SK-N-DZ (cell line): ENCODE results near the gene LENG9.
"Not testable (repeated sequence)": the region's sequence is repeated elsewhere in the genome, so short reads cannot be mapped to it uniquely, and the experiment has no call there.

ENCODE experiments used
- DNase-seq: peaks from one replicate; pipeline ENCODE4 v3.0.0-alpha.2; 2015; ENCODE audit warnings: low spot score

LENG9 gene

GRCh38 chr19:54459282-54460229 is 4.0 kb downstream of the LENG9 start:
- DNase-seq, result no peak

GRCh38 chr19:54458648-54459281 is 4.8 kb downstream of the LENG9 start:
- DNase-seq, result no peak

GRCh38 chr19:54457773-54458647 is 5.6 kb downstream of the LENG9 start:
- no peak for DNase-seq

- no peak for DNase-seq
Observed at GRCh38 chr19:54456423-54457373, 6.9 kb downstream of the LENG9 start.

GRCh38 chr19:54455786-54456422 is 7.7 kb downstream of the LENG9 start:
- no peak for DNase-seq

- DNase-seq, result no peak
Observed at GRCh38 chr19:54454781-54455675, 8.6 kb downstream of the LENG9 start.

GRCh38 chr19:54453921-54454780 is 9.4 kb downstream of the LENG9 start:
- no peak for DNase-seq

- DNase-seq, result no peak
Observed at GRCh38 chr19:54452626-54453025, 11.0 kb downstream of the LENG9 start.

GRCh38 chr19:54451997-54452396 is 11.6 kb downstream of the LENG9 start:
- no peak for DNase-seq

- DNase-seq, result no peak
Observed at GRCh38 chr19:54451331-54451871, 12.2 kb downstream of the LENG9 start.

GRCh38 chr19:54449701-54450069 is 13.9 kb downstream of the LENG9 start:
- no peak for DNase-seq

- DNase-seq, result peak; percentile 92
Observed at GRCh38 chr19:54448774-54449700, 14.5 kb downstream of the LENG9 start, which contains the start of gene LENG8. LENG8 (plus strand) TSS chr19:54449199; CDS start chr19:54451345, 2,146 bp downstream.

- peak; percentile 29 for DNase-seq
Observed at GRCh38 chr19:54448040-54448773, 15.4 kb downstream of the LENG9 start.

- DNase-seq, result not testable (repeated sequence)
Observed at GRCh38 chr19:54446349-54446748, 17.2 kb downstream of the LENG9 start.

GRCh38 chr19:54444737-54445136 is 18.8 kb downstream of the LENG9 start:
- no peak for DNase-seq

- DNase-seq, result no peak
Observed at GRCh38 chr19:54440641-54441040, 22.9 kb downstream of the LENG9 start.
